ENCODE results near the gene ADAM12. TPM values are rescaled to one million over a fixed set of nuclear protein-coding genes. Genes with fewer than 3 reads are reported as not detected.

Gene ADAM12
- total and polyA plus RNA-seq, 2 donors (not counting 3 experiments of a cell fraction or from before 2014, with no cell fraction given) = 0.22 to 0.33 TPM

DNA sequence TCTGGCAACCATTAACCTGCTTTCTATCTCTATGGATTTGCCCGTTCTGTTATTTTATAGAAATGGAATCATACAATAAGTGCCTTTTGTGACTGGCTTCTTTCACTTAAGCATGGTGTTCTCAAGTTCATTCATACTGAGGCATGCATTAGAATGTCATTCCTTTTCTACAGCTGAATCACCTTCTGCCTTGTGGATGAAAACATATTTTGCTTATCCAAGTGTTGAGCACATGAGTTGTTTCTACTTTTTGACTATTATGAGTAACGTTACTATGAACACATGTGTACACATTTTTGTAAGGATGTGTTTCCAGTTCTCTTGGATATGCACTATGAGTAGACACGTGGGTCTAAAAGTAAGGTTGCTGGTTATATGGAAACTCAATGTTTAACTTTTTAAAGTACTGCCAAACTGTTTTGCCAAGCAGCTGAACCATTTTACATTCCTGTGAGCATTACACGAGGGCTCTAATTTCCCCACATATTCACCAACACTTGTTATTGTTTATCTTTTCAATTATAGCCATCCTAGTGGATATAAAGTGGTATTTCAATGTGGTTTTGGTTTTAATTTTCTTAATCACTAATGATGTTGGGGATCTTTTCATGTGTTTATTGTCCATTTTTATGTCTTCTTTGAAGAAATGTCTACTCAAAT is 250.6 kb downstream of the ADAM12 start:
- Histone ChIP-seq H3K79me2 (ENCODE audit: control insufficient read depth, insufficient read depth, low read length) (no peaks in the 10 kb centered on the region), H3K4me3 (replicated peaks in 1 of 3; ENCODE audit: insufficient read depth in 1 of 3, low read depth in 1 of 3, low read length in 3 of 3) (no peak overlapping the region), H3K4me2 (ENCODE audit: insufficient read depth, low read length) (no peak overlapping the region), H3K27ac (ENCODE audit: insufficient read depth, low read depth, low read length) (no peak overlapping the region), H3K36me3 (ENCODE audit: control insufficient read depth in 2 of 2, extremely low read depth in 1 of 2, insufficient read depth in 2 of 2, low read length in 2 of 2) (no peaks in the 10 kb centered on the region), H3K9ac (replicated peaks; ENCODE audit: extremely low read depth, insufficient read depth, low read length) (no peak overlapping the region), H4K20me1 (replicated peaks; ENCODE audit: control insufficient read depth, extremely low read depth, insufficient read depth, low read length) (no peaks in the 10 kb centered on the region), H3K27me3 (ENCODE audit: control insufficient read depth in 2 of 2, insufficient read depth in 2 of 2, low read length in 2 of 2) (no peaks in the 10 kb centered on the region), H3K9me1 (replicated peaks; ENCODE audit: control insufficient read depth, extremely low read depth, insufficient read depth, low read length) (no peaks in the 10 kb centered on the region), H3K9me3 (replicated peaks; ENCODE audit: control insufficient read depth, insufficient read depth, low read length) (no peaks in the 10 kb centered on the region), H2AFZ (ENCODE audit: low read depth, low read length) (no peak overlapping the region), H3K4me1 (ENCODE audit: control insufficient read depth, extremely low read depth, insufficient read depth, low read length) (no peaks in the 10 kb centered on the region)
- intact Hi-C loops (cut with micrococcal nuclease) = no loop called here
- TF ChIP-seq POLR2AphosphoS5 (IDR thresholded peaks at IDR 0.05; ENCODE audit: insufficient read depth, low read depth, low read length) (no peak), MYC (IDR thresholded peaks at IDR 0.05; ENCODE audit: low read depth, low read length) (no peak), JUN (IDR thresholded peaks at IDR 0.05; ENCODE audit: borderline replicate concordance, insufficient read depth, insufficient read length, low read depth) (no peak), EZH2 (IDR thresholded peaks at IDR 0.05; ENCODE audit: borderline replicate concordance, low read depth, low read length, severe bottlenecking) (no peak), GATA2 (IDR thresholded peaks at IDR 0.05; ENCODE audit: insufficient read depth, insufficient read length, low read depth, low read length) (no peak), FOS (IDR thresholded peaks at IDR 0.05; ENCODE audit: borderline replicate concordance, insufficient read depth, low read length) (no peak), MAX (IDR thresholded peaks at IDR 0.05; ENCODE audit: insufficient read depth, insufficient read length) (no peak), CTCF (IDR thresholded peaks at IDR 0.05; ENCODE audit: extremely low read depth in 1 of 2, insufficient read depth in 1 of 2, low read depth in 1 of 2, low read length in 2 of 2) (no peak), POLR2A (IDR thresholded peaks at IDR 0.05; ENCODE audit: low read depth, low read length) (no peak)
- ChIA-PET POLR2A (no interaction called here), CTCF (interaction anchor here (1.3 kb wide), 1 partner anchor 7 kb away, joined by 4 read pairs; no protein-coding TSS in a partner anchor)
- no TSS peak for BruUV-seq (replicated peaks)
- FAIRE-seq = no peak
- dilution Hi-C loops (cut with MboI; ENCODE audit: extremely low pct_ligation_motif_present, low sequenced_read_pairs) = no loop called here
- no peak for DNase-seq (ENCODE audit: low read depth, low spot score)
